DOHH2 (cell line): Measurements from ENCODE around the gene SLFNL1.

ENCODE experiments used
- H3F3A ChIP-seq: fragments of 200-600 bp; sonication (generic), shearing (Covaris generic); 2 replicates; pipeline ENCODE4 v1.6.0; 2016; ENCODE audit warnings: antibody characterized with exemption, mild to moderate bottlenecking; ENCODE audit not compliant: control insufficient read depth, insufficient read depth
- H3K27ac ChIP-seq: fragments of 200-600 bp; sonication (generic); 2 replicates; pipeline ENCODE4 v1.5.1; 2014; ENCODE audit warnings: low read depth, mild to moderate bottlenecking, low read length, moderate library complexity
- H3K27me3 ChIP-seq: fragments of 200-600 bp; sonication (generic); 2 replicates; pipeline ENCODE4 v1.6.1; 2014; ENCODE audit warnings: mild to moderate bottlenecking, low read length, mixed read lengths; ENCODE audit not compliant: control insufficient read depth
- H3K36me3 ChIP-seq: fragments of 200-600 bp; sonication (generic); 2 replicates; pipeline ENCODE4 v1.6.1; 2014; ENCODE audit warnings: mild to moderate bottlenecking, low read length, moderate library complexity, mixed read lengths; ENCODE audit not compliant: control insufficient read depth
- H3K4me1 ChIP-seq: fragments of 200-600 bp; sonication (generic); 2 replicates; pipeline ENCODE4 v1.6.1; 2014; ENCODE audit warnings: mild to moderate bottlenecking, low read length, mixed read lengths; ENCODE audit not compliant: control insufficient read depth
- H3K4me2 ChIP-seq: fragments of 200-600 bp; sonication (generic); 2 replicates; pipeline ENCODE4 v1.6.0; 2014; ENCODE audit warnings: mild to moderate bottlenecking, low read length, moderate library complexity
- H3K4me3 ChIP-seq: fragments of 200-600 bp; sonication (generic); 2 replicates; pipeline ENCODE4 v1.5.1; 2014; ENCODE audit warnings: mild to moderate bottlenecking, low read length, mixed read lengths
- H3K79me2 ChIP-seq: fragments of 200-600 bp; sonication (generic); 2 replicates; pipeline ENCODE4 v1.6.1; 2014; ENCODE audit warnings: mild to moderate bottlenecking, low read length, mixed read lengths; ENCODE audit not compliant: control insufficient read depth
- H3K9me2 ChIP-seq: fragments of 200-600 bp; sonication (generic); replicated peaks from 2 replicates; pipeline ENCODE4 v1.6.1; 2014; ENCODE audit warnings: mild to moderate bottlenecking, low read length, mixed read lengths; ENCODE audit not compliant: control insufficient read depth
- H3K9me3 ChIP-seq: fragments of 200-600 bp; sonication (generic); 2 replicates; pipeline ENCODE4 v1.6.1; 2014; ENCODE audit warnings: antibody characterized with exemption, low read length, mixed read lengths; ENCODE audit not compliant: control insufficient read depth, insufficient read depth
- H4K20me1 ChIP-seq: fragments of 200-600 bp; sonication (generic); 2 replicates; pipeline ENCODE4 v1.6.0; 2014; ENCODE audit warnings: low read depth, mild to moderate bottlenecking, antibody characterized with exemption, low read length, moderate library complexity; ENCODE audit not compliant: control insufficient read depth, insufficient read depth
- CTCF ChIP-seq: fragments of 200-600 bp; sonication (generic); IDR thresholded peaks from one replicate; pipeline ENCODE4 v1.5.1; 2014; ENCODE audit warnings: antibody characterized with exemption, mild to moderate bottlenecking, low read depth, low read length; ENCODE audit not compliant: poor library complexity, severe bottlenecking
- EZH2phosphoT487 ChIP-seq: fragments of 200-600 bp; sonication (generic); IDR thresholded peaks from 2 replicates; pipeline ENCODE4 v1.6.1; 2017; ENCODE audit warnings: borderline replicate concordance, mild to moderate bottlenecking, antibody characterized with exemption, low read length, moderate library complexity, mixed read lengths

Gene SLFNL1

DNA sequence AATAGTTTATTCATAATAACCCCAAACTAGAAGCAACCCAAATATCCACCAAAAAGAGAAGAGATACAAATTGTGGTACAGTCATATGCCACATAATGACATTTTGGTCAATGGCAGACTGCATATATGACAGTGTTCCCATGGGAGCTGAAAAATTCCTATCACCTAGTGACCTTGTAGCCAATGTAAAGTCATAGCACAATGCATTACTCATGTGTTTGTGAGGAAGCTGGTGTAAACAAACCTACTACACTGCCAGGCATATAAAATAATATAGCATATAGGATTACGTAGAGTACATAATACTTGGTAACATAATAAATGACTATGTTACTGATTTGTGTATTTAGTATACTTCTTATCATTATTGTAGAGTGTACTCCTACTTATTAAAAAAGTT lies 29.5 kb upstream of the SLFNL1 start:
- H3K9me2 ChIP-seq, result no peaks in the 10 kb centered on the region
- no peak overlapping the region for H3K27ac ChIP-seq
- H3K4me1 ChIP-seq, result peaks cover 4% of the 10 kb centered on the region; the same call in 1 of the 2 replicates
- H3K79me2 ChIP-seq, result no peaks in the 10 kb centered on the region
- no peak overlapping the region for H3K4me2 ChIP-seq
- H3K9me3 ChIP-seq, result no peaks in the 10 kb centered on the region
- no peak for TF ChIP-seq CTCF
- no peaks in the 10 kb centered on the region for H3K27me3 ChIP-seq
- H3K36me3 ChIP-seq, result peaks cover 68% of the 10 kb centered on the region
- H4K20me1 ChIP-seq, result no peaks in the 10 kb centered on the region
- no peaks in the 10 kb centered on the region for H3F3A ChIP-seq
- H3K4me3 ChIP-seq, result no peak overlapping the region

DNA sequence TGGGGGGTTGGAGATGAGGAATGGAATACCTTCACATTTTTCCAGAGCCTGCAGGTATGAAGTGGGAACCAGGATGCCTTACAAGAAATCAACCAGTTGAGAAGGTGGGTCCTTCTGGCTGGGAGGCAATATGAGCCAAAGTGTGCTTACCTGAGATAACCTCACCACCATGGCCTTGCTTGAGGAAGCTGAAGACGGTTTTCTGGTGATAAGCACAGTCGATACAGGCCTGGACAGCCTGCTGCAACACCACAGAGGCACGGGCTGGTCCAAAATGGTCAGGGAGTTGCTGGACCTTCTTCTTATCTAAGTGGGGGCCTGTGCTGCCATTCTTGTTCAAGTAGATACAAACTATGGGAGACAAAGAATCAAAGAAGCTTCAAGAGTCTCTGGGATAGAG lies 27.0 kb upstream of the SLFNL1 start:
- Histone ChIP-seq H3K4me1 (peaks cover 4% of the 10 kb centered on the region; the same call in 1 of the 2 replicates), H3K9me3 (no peaks in the 10 kb centered on the region), H3F3A (no peaks in the 10 kb centered on the region), H3K36me3 (peaks cover 74% of the 10 kb centered on the region), H4K20me1 (no peaks in the 10 kb centered on the region), H3K4me2 (no peak overlapping the region), H3K9me2 (no peaks in the 10 kb centered on the region), H3K27me3 (no peaks in the 10 kb centered on the region), H3K4me3 (no peak overlapping the region), H3K79me2 (no peaks in the 10 kb centered on the region), H3K27ac (no peak overlapping the region)
- TF ChIP-seq CTCF, result no peak
- TF ChIP-seq EZH2phosphoT487, result no peak

- H3K4me1 ChIP-seq, result no peaks in the 10 kb centered on the region
- no peaks in the 10 kb centered on the region for H3F3A ChIP-seq
- TF ChIP-seq EZH2phosphoT487, result no peak
- no peak for TF ChIP-seq CTCF
- no peaks in the 10 kb centered on the region for H3K27me3 ChIP-seq
- H3K79me2 ChIP-seq, result no peaks in the 10 kb centered on the region
- no peaks in the 10 kb centered on the region for H4K20me1 ChIP-seq
- no peak overlapping the region for H3K4me2 ChIP-seq
- H3K9me3 ChIP-seq, result no peaks in the 10 kb centered on the region
- no peak overlapping the region for H3K27ac ChIP-seq
- no peak overlapping the region for H3K4me3 ChIP-seq
- H3K9me2 ChIP-seq, result no peaks in the 10 kb centered on the region
- H3K36me3 ChIP-seq, result peaks cover 71% of the 10 kb centered on the region
These were observed 24.8 kb upstream of the SLFNL1 start for GRCh38 chr1:41046347-41046775.

GRCh38 chr1:41045740-41046139 lies 24.2 kb upstream of the SLFNL1 start:
- TF ChIP-seq EZH2phosphoT487 (no peak), CTCF (no peak)
- Histone ChIP-seq H3K36me3 (peaks cover 70% of the 10 kb centered on the region), H3K9me2 (no peaks in the 10 kb centered on the region), H3F3A (no peaks in the 10 kb centered on the region), H3K27ac (no peak overlapping the region), H3K4me3 (no peak overlapping the region), H3K4me1 (no peaks in the 10 kb centered on the region), H4K20me1 (no peaks in the 10 kb centered on the region), H3K27me3 (no peaks in the 10 kb centered on the region), H3K9me3 (no peaks in the 10 kb centered on the region), H3K79me2 (no peaks in the 10 kb centered on the region), H3K4me2 (no peak overlapping the region)
